Vagina (tissue), 2 donors: ENCODE results near the gene SHISA5.

Experiments
- POLR2A ChIP-seq, 2 donors: fragments of 450-650 bp; IDR thresholded peaks; one replicate each; pipeline ENCODE4 v1.6.1; 2017; ENCODE audit warnings: antibody characterized with exemption in 2 of 2, mild to moderate bottlenecking in 2 of 2, moderate library complexity in 2 of 2
- POLR2AphosphoS5 ChIP-seq, 2 donors: sonication (generic); formaldehyde crosslinking; IDR thresholded peaks; one replicate each; pipeline ENCODE4 v1.9.0; 2017; ENCODE audit warnings: antibody characterized with exemption in 2 of 2, mild to moderate bottlenecking in 2 of 2, low read depth in 1 of 2; ENCODE audit not compliant: insufficient read depth in 1 of 2
- TF ChIP-seq, protein P1 (sequence below), 3 experiments: fragments of 450-650 bp in 2 of 3; fragments of 200-600 bp in 1 of 3; sonication (generic) in 1 of 3; IDR thresholded peaks; one replicate each; pipeline ENCODE4 v1.5.1; 2017 to 2019; ENCODE audit warnings: antibody characterized with exemption in 3 of 3, mild to moderate bottlenecking in 2 of 3, moderate library complexity in 2 of 3

GRCh38 chr3:48552111-48552951 lies 48.4 kb upstream of the SHISA5 start:
- TF ChIP-seq POLR2A (IDR thresholded peaks at IDR 0.05) = no peak
- TF ChIP-seq, protein P1, sequence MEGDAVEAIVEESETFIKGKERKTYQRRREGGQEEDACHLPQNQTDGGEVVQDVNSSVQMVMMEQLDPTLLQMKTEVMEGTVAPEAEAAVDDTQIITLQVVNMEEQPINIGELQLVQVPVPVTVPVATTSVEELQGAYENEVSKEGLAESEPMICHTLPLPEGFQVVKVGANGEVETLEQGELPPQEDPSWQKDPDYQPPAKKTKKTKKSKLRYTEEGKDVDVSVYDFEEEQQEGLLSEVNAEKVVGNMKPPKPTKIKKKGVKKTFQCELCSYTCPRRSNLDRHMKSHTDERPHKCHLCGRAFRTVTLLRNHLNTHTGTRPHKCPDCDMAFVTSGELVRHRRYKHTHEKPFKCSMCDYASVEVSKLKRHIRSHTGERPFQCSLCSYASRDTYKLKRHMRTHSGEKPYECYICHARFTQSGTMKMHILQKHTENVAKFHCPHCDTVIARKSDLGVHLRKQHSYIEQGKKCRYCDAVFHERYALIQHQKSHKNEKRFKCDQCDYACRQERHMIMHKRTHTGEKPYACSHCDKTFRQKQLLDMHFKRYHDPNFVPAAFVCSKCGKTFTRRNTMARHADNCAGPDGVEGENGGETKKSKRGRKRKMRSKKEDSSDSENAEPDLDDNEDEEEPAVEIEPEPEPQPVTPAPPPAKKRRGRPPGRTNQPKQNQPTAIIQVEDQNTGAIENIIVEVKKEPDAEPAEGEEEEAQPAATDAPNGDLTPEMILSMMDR (IDR thresholded peaks at IDR 0.05) = no peak
- no peak for TF ChIP-seq POLR2AphosphoS5 (IDR thresholded peaks at IDR 0.05; ENCODE audit: insufficient read depth in 1 of 2, low read depth in 1 of 2)
